Measurements from ENCODE around the gene URM1.

The URM1 gene

GRCh38 chr9:128349772-128350171 lies 21.4 kb upstream of the URM1 start:
- TF ChIP-seq CTCF (IDR thresholded peaks at IDR 0.05; ENCODE audit: control insufficient read depth, extremely low read depth, insufficient read depth), result no peak
- no peak for DNase-seq (ENCODE audit: low read depth)
- no peak overlapping the region for H3K4me3 ChIP-seq (ENCODE audit: low read depth, low read length)

GRCh38 chr9:128355451-128355850 lies 15.7 kb upstream of the URM1 start:
- H3K4me3 ChIP-seq (ENCODE audit: low read depth, low read length), result no peak overlapping the region
- no peak for TF ChIP-seq CTCF (IDR thresholded peaks at IDR 0.05; ENCODE audit: control insufficient read depth, extremely low read depth, insufficient read depth)
- no peak for DNase-seq (ENCODE audit: low read depth)

GRCh38 chr9:128358090-128358489 lies 13.1 kb upstream of the URM1 start:
- no peak for TF ChIP-seq CTCF (IDR thresholded peaks at IDR 0.05; ENCODE audit: control insufficient read depth, extremely low read depth, insufficient read depth)
- DNase-seq (ENCODE audit: low read depth), result no peak
- no peak overlapping the region for H3K4me3 ChIP-seq (ENCODE audit: low read depth, low read length)

GRCh38 chr9:128358861-128359260 lies 12.3 kb upstream of the URM1 start:
- no peak for DNase-seq (ENCODE audit: low read depth)
- no peak overlapping the region for H3K4me3 ChIP-seq (ENCODE audit: low read depth, low read length)
- no peak for TF ChIP-seq CTCF (IDR thresholded peaks at IDR 0.05; ENCODE audit: control insufficient read depth, extremely low read depth, insufficient read depth)

GRCh38 chr9:128360826-128361225 lies 10.3 kb upstream of the URM1 start:
- TF ChIP-seq CTCF (IDR thresholded peaks at IDR 0.05; ENCODE audit: control insufficient read depth, extremely low read depth, insufficient read depth), result no peak
- H3K4me3 ChIP-seq (ENCODE audit: low read depth, low read length), result no peak overlapping the region
- DNase-seq (ENCODE audit: low read depth), result no peak

GRCh38 chr9:128361296-128361985 lies 9.7 kb upstream of the URM1 start:
- TF ChIP-seq CTCF (IDR thresholded peaks at IDR 0.05; ENCODE audit: control insufficient read depth, extremely low read depth, insufficient read depth), result no peak
- no peak for DNase-seq (ENCODE audit: low read depth)

More at GRCh38 chr9:128361296-128361985, 9.7 kb upstream of the URM1 start:
- H3K4me3 ChIP-seq (ENCODE audit: low read depth, low read length), result no peak overlapping the region; the same call in 1 of the 2 replicates
